Measurements from ENCODE around the gene SERTAD4.
A peak's percentile ranks its signal among the peaks of the same experiment; 100 is the strongest.

SERTAD4 gene

GRCh38 chr1:210291081-210291764 is 58.6 kb downstream of the SERTAD4 start:
- no peak for DNase-seq (ENCODE audit: low read depth)
- no peak for TF ChIP-seq CTCF (conservative IDR thresholded peaks at IDR 0.05; ENCODE audit: control insufficient read depth, insufficient read depth, low read depth, low read length)
- H3K4me3 ChIP-seq (ENCODE audit: control insufficient read depth, low read depth, low read length), result no peak overlapping the region

GRCh38 chr1:210291786-210292230 is 59.2 kb downstream of the SERTAD4 start:
- no peak for TF ChIP-seq CTCF (conservative IDR thresholded peaks at IDR 0.05; ENCODE audit: control insufficient read depth, insufficient read depth, low read depth, low read length)
- H3K4me3 ChIP-seq (ENCODE audit: control insufficient read depth, low read depth, low read length), result no peak overlapping the region
- peak; percentile 86 for DNase-seq (ENCODE audit: low read depth)

GRCh38 chr1:210292231-210292871 is 59.8 kb downstream of the SERTAD4 start:
- TF ChIP-seq CTCF (conservative IDR thresholded peaks at IDR 0.05; ENCODE audit: control insufficient read depth, insufficient read depth, low read depth, low read length), result no peak
- peak overlapping the region; percentile 29 for H3K4me3 ChIP-seq (ENCODE audit: control insufficient read depth, low read depth, low read length)
- no peak for DNase-seq (ENCODE audit: low read depth)

GRCh38 chr1:210293171-210293607 is 60.6 kb downstream of the SERTAD4 start:
- TF ChIP-seq CTCF (conservative IDR thresholded peaks at IDR 0.05; ENCODE audit: control insufficient read depth, insufficient read depth, low read depth, low read length), result no peak
- peak; percentile 95 for DNase-seq (ENCODE audit: low read depth)
- H3K4me3 ChIP-seq (ENCODE audit: control insufficient read depth, low read depth, low read length), result peak overlapping the region; percentile 29

GRCh38 chr1:210294999-210295745 is 62.6 kb downstream of the SERTAD4 start:
- TF ChIP-seq CTCF (conservative IDR thresholded peaks at IDR 0.05; ENCODE audit: control insufficient read depth, insufficient read depth, low read depth, low read length), result no peak
- DNase-seq (ENCODE audit: low read depth), result peak; percentile 55
- H3K4me3 ChIP-seq (ENCODE audit: control insufficient read depth, low read depth, low read length), result no peak overlapping the region

Measured in fibroblast of mammary gland (primary cell).